Measurements from ENCODE around the gene ACVR2A.
A peak's percentile ranks its signal among the peaks of the same experiment; 100 is the strongest.

ACVR2A gene

DNA sequence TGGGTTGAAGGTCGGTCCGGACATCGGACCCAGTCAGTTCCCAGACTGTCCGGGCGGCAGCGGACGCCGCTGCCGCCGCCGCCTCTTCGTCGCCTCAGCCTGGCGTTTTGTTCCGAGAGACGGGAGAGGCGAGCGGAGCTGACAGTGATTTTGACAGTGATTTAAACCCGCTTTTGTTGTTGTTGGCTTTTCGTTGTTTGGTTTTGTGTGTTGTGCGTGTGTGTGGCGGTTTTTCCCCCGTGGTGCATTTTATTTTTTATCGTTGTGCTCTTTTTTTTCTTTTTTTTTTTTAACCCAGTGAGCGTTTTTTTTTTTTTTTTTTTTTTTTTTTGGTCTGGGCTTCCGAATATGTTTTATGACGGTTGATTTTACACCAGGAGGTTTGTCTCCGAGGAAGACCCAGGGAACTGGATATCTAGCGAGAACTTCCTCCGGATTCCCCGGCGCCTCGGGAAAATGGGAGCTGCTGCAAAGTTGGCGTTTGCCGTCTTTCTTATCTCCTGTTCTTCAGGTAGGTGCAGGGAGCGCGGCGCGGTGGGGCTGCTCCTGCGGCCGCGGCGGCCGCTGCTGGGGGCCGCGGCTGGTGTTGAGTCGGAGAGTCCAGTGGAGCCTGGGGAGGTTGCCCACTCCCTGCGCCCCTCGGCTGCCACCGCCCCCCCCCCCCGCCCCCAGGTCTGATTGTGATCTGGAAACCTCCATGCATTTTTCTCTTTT lies at the start of gene ACVR2A:
Gene ACVR2A (plus strand): TSS at position 333 of the 714 bp plus-strand sequence. CDS start 124 bp downstream, at position 457.
- peak; percentile 24 for DNase-seq

DNA sequence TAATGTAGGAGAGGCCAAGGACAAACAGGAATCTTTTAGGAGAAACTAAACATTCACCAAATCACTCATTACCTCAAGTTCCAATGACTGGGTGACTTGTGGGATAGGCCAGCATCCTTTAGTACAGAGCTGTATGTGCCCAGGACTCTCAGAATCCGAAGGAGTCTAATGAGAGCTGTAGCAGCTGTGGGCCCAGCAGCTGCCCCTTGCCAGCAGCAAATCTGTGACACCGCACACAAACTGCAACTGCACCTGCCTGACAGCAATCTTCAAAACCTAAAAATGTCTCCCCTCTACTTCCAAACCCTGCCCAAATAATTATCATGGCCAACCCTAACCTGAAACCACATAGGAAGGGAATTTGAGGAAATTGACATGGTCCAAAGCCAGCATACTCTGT lies 44.5 kb upstream of the ACVR2A start:
- DNase-seq: no peak

GRCh38 chr2:147806846-147807245 lies 38.0 kb upstream of the ACVR2A start:
- no peak for DNase-seq

GRCh38 chr2:147808520-147808919 lies 36.3 kb upstream of the ACVR2A start:
- no peak for DNase-seq

- no peak for DNase-seq
These were observed 33.7 kb upstream of the ACVR2A start for GRCh38 chr2:147810883-147811765.

DNA sequence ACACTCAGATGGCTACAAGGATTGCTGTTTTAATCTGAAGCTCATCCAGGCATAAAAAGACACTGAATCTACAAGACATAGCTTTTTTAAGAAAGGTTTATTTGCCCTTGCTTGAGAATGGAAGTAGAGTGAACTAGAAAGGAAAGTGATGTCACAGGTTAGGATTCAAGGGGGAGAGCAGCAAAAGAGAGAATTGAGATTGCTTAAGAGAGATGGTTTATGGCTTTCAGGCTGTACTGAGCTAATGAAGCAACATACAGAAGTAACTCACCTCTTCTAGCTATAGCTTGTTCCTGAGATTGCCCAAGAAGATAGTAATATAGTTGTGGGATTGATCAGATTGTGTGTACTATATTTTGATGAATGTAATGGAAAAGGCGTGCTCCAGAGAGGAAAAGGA lies 26.1 kb upstream of the ACVR2A start:
- no peak for DNase-seq

DNA sequence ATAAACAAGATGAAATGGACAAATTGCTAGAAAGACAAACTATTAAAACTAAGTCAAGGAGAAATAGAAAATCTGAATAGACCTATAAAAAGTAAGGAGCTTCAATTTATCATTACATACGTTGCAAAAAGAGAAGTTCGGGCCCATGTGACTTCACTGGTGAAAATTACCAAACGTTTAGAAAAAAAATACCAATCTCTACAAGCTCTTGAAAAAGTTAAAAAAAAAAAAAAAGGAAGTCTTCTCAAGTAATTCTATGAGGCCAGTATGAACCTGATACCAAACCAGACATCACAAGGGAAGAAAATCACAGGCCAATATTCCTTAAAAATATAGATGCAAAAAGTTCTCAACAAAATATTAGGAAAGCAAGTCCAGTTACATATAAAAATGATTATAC lies 20.2 kb upstream of the ACVR2A start:
- peak; percentile 40 for DNase-seq

DNA sequence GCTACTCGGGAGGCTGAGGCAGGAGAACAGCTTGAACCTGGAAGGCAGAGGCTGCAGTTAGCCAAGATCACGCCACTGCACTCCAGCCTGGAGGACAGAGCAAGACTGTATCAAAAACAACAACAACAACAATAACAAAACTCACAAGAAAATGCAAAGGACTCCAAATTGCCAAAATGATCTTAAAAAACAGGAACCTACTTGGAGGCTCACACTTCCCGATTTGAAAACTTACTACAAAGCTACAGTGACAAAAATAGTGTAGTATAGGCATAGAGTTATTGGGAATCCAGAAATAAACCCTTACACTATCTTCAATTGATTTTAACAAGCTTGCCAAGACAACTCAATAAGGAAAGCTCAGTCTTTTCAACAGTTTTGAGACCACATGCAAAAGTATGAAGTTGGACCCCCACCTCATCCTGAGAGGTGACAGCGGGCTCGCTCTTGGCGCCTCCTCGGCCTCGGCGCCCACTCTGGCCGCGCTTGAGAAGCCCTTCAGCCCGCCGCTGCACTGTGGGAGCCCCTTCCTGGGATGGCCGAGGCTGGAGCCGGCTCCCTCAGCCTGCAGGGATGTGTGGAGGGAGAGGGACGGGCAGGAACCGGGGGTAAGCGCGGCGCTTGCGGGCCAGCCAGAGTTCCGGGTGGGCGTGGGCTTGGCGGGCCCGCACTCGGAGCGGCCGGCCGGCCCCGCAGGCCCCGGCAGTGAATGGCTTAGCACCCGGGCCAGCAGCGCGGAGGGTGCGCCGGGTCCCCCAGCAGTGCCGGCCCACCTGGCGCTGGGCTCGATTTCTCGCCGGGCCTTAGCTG lies 18.3 kb upstream of the ACVR2A start:
- no peak for DNase-seq

GRCh38 chr2:147827088-147827375 lies 17.8 kb upstream of the ACVR2A start:
- no peak for DNase-seq

GRCh38 chr2:147829106-147829505 lies 15.7 kb upstream of the ACVR2A start:
- peak; percentile 67 for DNase-seq

- no peak for DNase-seq
These were observed 8.7 kb upstream of the ACVR2A start for GRCh38 chr2:147836099-147836498.

DNA sequence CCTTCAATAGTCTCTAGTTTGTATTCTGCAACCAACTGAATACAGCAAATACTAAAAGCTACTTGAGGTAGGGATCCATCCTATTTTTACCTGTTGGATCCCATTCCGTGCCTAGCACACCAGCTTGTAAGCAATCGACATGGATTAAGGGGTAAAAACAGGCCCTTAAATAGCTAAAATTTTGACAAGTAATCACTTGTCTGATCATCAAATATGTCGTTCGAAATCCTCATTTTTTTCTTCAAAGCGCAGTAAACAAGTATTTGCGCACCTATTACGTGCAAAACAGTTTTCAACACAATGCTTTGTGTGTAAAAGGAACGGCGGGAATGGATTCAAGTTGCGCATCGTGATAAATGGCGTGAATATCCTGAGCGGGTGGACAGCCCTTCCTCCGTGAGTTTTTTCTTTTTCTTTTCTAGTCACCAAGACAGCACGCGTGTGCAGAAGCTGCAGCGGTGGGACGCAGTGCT lies 1.4 kb upstream of the ACVR2A start:
- DNase-seq: no peak

GRCh38 chr2:147843864-147844696 lies 749 bp upstream of the ACVR2A start:
- DNase-seq: peak; percentile 95

GRCh38 chr2:147845411-147845971 lies 662 bp downstream of the ACVR2A start:
- peak; percentile 37 for DNase-seq

GRCh38 chr2:147846412-147847081 lies 1.7 kb downstream of the ACVR2A start:
- DNase-seq: no peak

DNA sequence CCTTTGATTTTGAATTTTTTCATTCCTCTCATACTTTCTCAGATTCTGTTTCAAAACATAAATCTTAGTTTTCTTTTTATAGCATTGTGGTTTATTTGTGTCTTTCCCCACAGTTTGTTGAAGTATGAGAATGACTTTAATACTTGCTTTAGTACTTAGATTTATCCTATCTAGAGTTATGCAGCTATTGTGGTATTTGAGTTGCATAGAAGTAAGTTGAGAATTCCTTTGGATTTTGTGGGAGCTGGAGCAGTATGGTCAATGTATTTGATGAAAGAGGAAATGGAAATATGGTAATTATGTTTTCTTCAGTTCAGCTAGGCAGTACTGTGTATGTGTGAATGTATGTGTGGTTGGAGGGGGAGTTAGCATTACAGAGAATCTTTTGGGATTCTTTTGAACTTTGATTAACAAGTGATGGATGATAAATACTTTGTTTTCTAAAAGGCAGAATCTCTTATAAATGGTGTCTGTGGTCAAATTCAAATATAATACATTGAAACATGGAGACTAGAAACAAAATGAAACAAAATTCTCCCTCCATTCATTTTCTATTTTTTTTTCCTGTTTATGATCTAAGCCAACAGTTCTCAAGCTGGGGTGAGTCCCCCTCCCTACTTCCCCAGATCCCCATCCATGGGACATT lies 3.0 kb downstream of the ACVR2A start:
- DNase-seq: no peak

GRCh38 chr2:147850838-147851237 lies 6.0 kb downstream of the ACVR2A start:
- DNase-seq: no peak

- DNase-seq: no peak
These were observed 6.6 kb downstream of the ACVR2A start for GRCh38 chr2:147851244-147851930.

- no peak for DNase-seq
These were observed 9.8 kb downstream of the ACVR2A start for GRCh38 chr2:147854557-147855134.

DNA sequence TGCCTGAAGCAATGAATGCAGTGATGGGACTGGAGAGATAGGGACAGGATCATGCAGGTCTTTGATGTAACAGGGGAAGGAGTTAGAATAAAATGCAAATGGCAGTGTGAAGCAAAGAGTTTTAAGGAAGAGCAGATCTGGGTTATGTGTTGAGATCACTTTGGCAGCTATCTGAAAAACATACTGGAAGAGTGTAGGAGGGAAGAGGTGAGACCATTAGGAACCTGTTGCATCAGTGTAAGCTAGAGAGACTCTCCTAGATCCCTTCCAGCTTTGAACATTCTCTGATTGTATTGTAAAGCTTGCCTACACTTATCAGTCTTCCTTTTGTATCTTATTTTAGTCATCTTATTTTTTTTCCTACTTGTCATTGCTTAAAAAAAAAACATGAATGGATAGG lies 10.5 kb downstream of the ACVR2A start:
- no peak for DNase-seq
